K562 (cell line): ENCODE measurements around the gene TMC4. TPM values are rescaled to one million over a fixed set of nuclear protein-coding genes. Genes with fewer than 3 reads are reported as not detected.
A peak's percentile ranks its signal among the peaks of the same experiment; 100 is the strongest.

ENCODE experiments used
- AFF4 ChIP-seq: sonication (generic); formaldehyde crosslinking; IDR thresholded peaks from 2 replicates; pipeline ENCODE4 v1.8.0; 2023; ENCODE audit warnings: mild to moderate bottlenecking, missing genetic modification reagents
- CREB3L1 ChIP-seq: fragments of 450-650 bp; IDR thresholded peaks from 2 replicates; pipeline ENCODE4 v1.6.1; 2014; ENCODE audit warnings: low read depth, mild to moderate bottlenecking, moderate library complexity, borderline replicate concordance
- CTCF ChIP-seq, 3 experiments: IDR thresholded peaks in 2 of 3; conservative IDR thresholded peaks in 1 of 3; 2 replicates each; pipeline ENCODE4 v1.5.1; 2011 to 2012; ENCODE audit warnings: low read length in 3 of 3, mild to moderate bottlenecking in 3 of 3, control low read depth in 2 of 3, improper control_type of control experiment in 1 of 3, inconsistent platforms in 1 of 3, low read depth in 1 of 3, mixed read lengths in 1 of 3, moderate library complexity in 1 of 3; ENCODE audit not compliant: insufficient read depth in 2 of 3
- DDX20 ChIP-seq: fragments of 450-650 bp; IDR thresholded peaks from 2 replicates; pipeline ENCODE4 v1.6.1; 2016; ENCODE audit warnings: missing genetic modification characterization, low read depth, mild to moderate bottlenecking, missing compliant biosample characterization, moderate library complexity
- DNMT1 ChIP-seq: fragments of 450-650 bp; IDR thresholded peaks from 2 replicates; pipeline ENCODE4 v1.6.1; 2016; ENCODE audit warnings: antibody characterized with exemption, mild to moderate bottlenecking
- HBP1 ChIP-seq: fragments of 450-650 bp; formaldehyde crosslinking; IDR thresholded peaks from 2 replicates; pipeline ENCODE4 v1.4.0; 2022; ENCODE audit warnings: missing genetic modification characterization
- HIVEP1 ChIP-seq: fragments of 250-450 bp; sonication (Bioruptor Pico); IDR thresholded peaks from 2 replicates; pipeline ENCODE4 v1.4.0; 2020; ENCODE audit warnings: mild to moderate bottlenecking
- KHSRP ChIP-seq: fragments of 450-650 bp; IDR thresholded peaks from 2 replicates; pipeline ENCODE4 v1.6.1; 2017
- MTA1 ChIP-seq: fragments of 450-650 bp; IDR thresholded peaks from 2 replicates; pipeline ENCODE4 v1.6.1; 2017; ENCODE audit warnings: borderline replicate concordance
- NFE2L1 ChIP-seq: fragments of 450-650 bp; IDR thresholded peaks from 2 replicates; pipeline ENCODE4 v1.6.1; 2016; ENCODE audit warnings: missing genetic modification characterization, low read depth, mild to moderate bottlenecking, missing compliant biosample characterization, moderate library complexity, borderline replicate concordance
- POLR2G ChIP-seq: fragments of 200-400 bp; formaldehyde crosslinking; IDR thresholded peaks from 2 replicates; pipeline ENCODE4 v1.6.1; 2017; ENCODE audit warnings: low read depth, mild to moderate bottlenecking, antibody characterized with exemption, low read length, moderate library complexity
- POLR3G ChIP-seq: IDR thresholded peaks from 2 replicates; pipeline ENCODE4 v1.6.1; 2011; ENCODE audit not compliant: insufficient read length, insufficient replicate concordance; ENCODE audit errors: extremely low read depth
- PYGO2 ChIP-seq: fragments of 450-650 bp; IDR thresholded peaks from 2 replicates; pipeline ENCODE4 v1.6.1; 2016; ENCODE audit warnings: mild to moderate bottlenecking, missing genetic modification characterization, moderate library complexity, missing compliant biosample characterization
- SRSF9 ChIP-seq: fragments of 200-400 bp; formaldehyde crosslinking; IDR thresholded peaks from 2 replicates; pipeline ENCODE4 v1.6.1; 2017; ENCODE audit warnings: low read depth, low read length, borderline replicate concordance
- TEAD4 ChIP-seq, 2 experiments: sonication (generic) in 1 of 2; formaldehyde crosslinking in 1 of 2; IDR thresholded peaks; 2 replicates each; pipeline versions ENCODE4 v1.6.1 to v1.8.0; 2012 to 2022; ENCODE audit warnings: borderline replicate concordance in 1 of 2, inconsistent platforms in 1 of 2, low read length in 1 of 2, mild to moderate bottlenecking in 1 of 2, missing genetic modification reagents in 1 of 2
- WHSC1 ChIP-seq: IDR thresholded peaks from one replicate; pipeline ENCODE4 v1.6.1; 2012; ENCODE audit warnings: low read length, control low read depth, inconsistent platforms
- ZNF143 ChIP-seq: sonication (generic); formaldehyde crosslinking; IDR thresholded peaks from 2 replicates; pipeline ENCODE4 v1.9.0; 2022; ENCODE audit warnings: mild to moderate bottlenecking, missing genetic modification reagents
- ZNF75A ChIP-seq: fragments of 450-650 bp; formaldehyde crosslinking; IDR thresholded peaks from 2 replicates; pipeline ENCODE4 v1.4.0; 2020; ENCODE audit warnings: mild to moderate bottlenecking
- ZNF766 ChIP-seq: fragments of 200-800 bp; sonication (Bioruptor generic); conservative IDR thresholded peaks from 2 replicates; pipeline ENCODE4 v1.6.1; 2016; ENCODE audit warnings: missing genetic modification characterization, missing compliant biosample characterization
- polyA plus RNA-seq, 8 experiments: library from polyadenylated mRNA; depleted of rRNA in 4 of 8; stranded (reverse) in 5 of 8; unstranded in 3 of 8; fragments of >200 nt; fragmentation: Nextera tagmentation in 2 of 8; fragmentation: Illumina TruSeq in 1 of 8; extraction: Ambion mirVana in 2 of 8; extraction: Trizol in 1 of 8; gene quantifications; 2 replicates each; pipeline versions ENCODE4 v1.2.1 to v1.2.3, GENCODE V29; 2011 to 2014; ENCODE audit warnings: inconsistent platforms in 1 of 8, missing spikeins in 1 of 8
- total RNA-seq, 7 experiments: library from RNA; depleted of rRNA in 6 of 7; stranded (reverse); fragments of >200 nt in 6 of 7; fragmentation: Illumina TruSeq in 2 of 7; extraction: Trizol in 2 of 7; gene quantifications; 2 replicates each; pipeline versions ENCODE4 v1.2.1 to v1.2.3, GENCODE V29; 2011 to 2021; ENCODE audit warnings: low replicate concordance in 1 of 7

TMC4 gene
- total and polyA plus RNA-seq, 9 of the 15 experiments (the other 6 are each of a cell fraction or from before 2014, with no cell fraction given) = 0.12 to 0.79 (median 0.36) TPM; not detected in 2

GRCh38 chr19:54178581-54179261, 5.8 kb upstream of the TMC4 start (continued):
- TF ChIP-seq CREB3L1 = peak; percentile 59; the same call in 1 of the 2 replicates
- no peak for TF ChIP-seq POLR3G
- no peak for TF ChIP-seq SRSF9
- no peak for TF ChIP-seq HBP1 (CRISPR knock-in tag)
- TF ChIP-seq TEAD4 (IDR thresholded peaks at IDR 0.05; ENCODE audit: low read length) = 0 out of 2 replicates have a peak, but pooled peaks have one; percentile 13
- TF ChIP-seq TEAD4 (CRISPR knock-in tag; IDR thresholded peaks at IDR 0.05; ENCODE audit: borderline replicate concordance) = no peak
- no peak for TF ChIP-seq DDX20
- TF ChIP-seq KHSRP = no peak
- no peak for TF ChIP-seq CTCF (IDR thresholded peaks at IDR 0.05 in 2 of 3, conservative IDR thresholded peaks at IDR 0.05 in 1 of 3; ENCODE audit: insufficient read depth in 2 of 3, low read depth in 1 of 3, low read length in 3 of 3)
- TF ChIP-seq ZNF766 = 0 out of 2 replicates have a peak, but pooled peaks have one; percentile 34
- no peak for TF ChIP-seq WHSC1
- no peak for TF ChIP-seq AFF4 (CRISPR knock-in tag)
- TF ChIP-seq NFE2L1 (tag) = no peak
- TF ChIP-seq ZNF143 (CRISPR knock-in tag) = peak; percentile 95
- no peak for TF ChIP-seq PYGO2 (tag)
- TF ChIP-seq POLR2G = peak; percentile 61
- TF ChIP-seq HIVEP1 (CRISPR knock-in tag) = no peak
- no peak for TF ChIP-seq DNMT1
- no peak for TF ChIP-seq ZNF75A
- TF ChIP-seq MTA1 = no peak
